Activated naive CD4-positive, alpha-beta T cell treated with anti-CD3 and anti-CD28 coated beads for 36 hours (primary cell): ENCODE data around the gene MLC1. TPM values are rescaled to one million over a fixed set of nuclear protein-coding genes. Genes with fewer than 3 reads are reported as not detected.

ENCODE experiments used
- CTCF ChIA-PET: fragments of 350-600 bp; sonication (Branson Sonifier 250); formaldehyde crosslinking; loops from one replicate; lab custom pipeline; 2021; ENCODE audit warnings: antibody characterized with exemption; lab: Charles Lee
- DNase-seq: peaks from one replicate; pipeline ENCODE4 v3.0.0-alpha.2; 2020
- H3K27ac Mint-ChIP-seq: one replicate; pipeline ENCODE4 v1.8.0; 2021; ENCODE audit warnings: mild to moderate bottlenecking, mixed read lengths
- H3K27me3 Mint-ChIP-seq: one replicate; pipeline ENCODE4 v1.8.0; 2021; ENCODE audit warnings: low read depth, mixed read lengths
- H3K36me3 Mint-ChIP-seq: one replicate; pipeline ENCODE4 v1.8.0; 2021; ENCODE audit warnings: low read depth, mixed read lengths
- H3K4me1 Mint-ChIP-seq: one replicate; pipeline ENCODE4 v1.8.0; 2021; ENCODE audit warnings: low read depth, mixed read lengths
- H3K4me3 Mint-ChIP-seq: one replicate; pipeline ENCODE4 v1.8.0; 2021; ENCODE audit warnings: mild to moderate bottlenecking, moderate library complexity, mixed read lengths
- H3K9me3 Mint-ChIP-seq: one replicate; pipeline ENCODE4 v1.8.0; 2021; ENCODE audit warnings: mixed read lengths
- intact Hi-C: fragments of 100-400 bp; cut with micrococcal nuclease; formaldehyde crosslinking; loops from one replicate; pipeline ENCODE4 v1.15.1; 2023
- total RNA-seq, 2 experiments: library from RNA; stranded (reverse); gene quantifications; one replicate each; pipeline ENCODE4 v1.2.3, GENCODE V29; 2021

The MLC1 gene
- total RNA-seq, 2 experiments from 2014 or later: 0.05 TPM; not detected in 1

- Mint-ChIP-seq H3K9me3 (no peaks in the 10 kb centered on the region), H3K4me3 (peak overlapping the region; percentile 77), H3K27ac (no peak overlapping the region), H3K4me1 (peaks cover 30% of the 10 kb centered on the region), H3K36me3 (peaks cover 3% of the 10 kb centered on the region), H3K27me3 (no peaks in the 10 kb centered on the region)
- DNase-seq: peak; percentile 56
- intact Hi-C loops: loop anchor here (2.0 to 5.0 kb wide), 3 partner anchors 41 to 455 kb away; no protein-coding TSS in a partner anchor
- CTCF ChIA-PET: interaction anchor here (1.0 to 4.3 kb wide), 5 partner anchors 12 to 46 kb away, joined by 3 to 26 read pairs (median 5); no protein-coding TSS in a partner anchor
Measured at GRCh38 chr22:50017701-50018224, 67.5 kb downstream of the MLC1 start.

GRCh38 chr22:50016988-50017700 is 68.1 kb downstream of the MLC1 start:
- Mint-ChIP-seq H3K4me3 (peak overlapping the region; percentile 77), H3K27ac (no peak overlapping the region)

DNA sequence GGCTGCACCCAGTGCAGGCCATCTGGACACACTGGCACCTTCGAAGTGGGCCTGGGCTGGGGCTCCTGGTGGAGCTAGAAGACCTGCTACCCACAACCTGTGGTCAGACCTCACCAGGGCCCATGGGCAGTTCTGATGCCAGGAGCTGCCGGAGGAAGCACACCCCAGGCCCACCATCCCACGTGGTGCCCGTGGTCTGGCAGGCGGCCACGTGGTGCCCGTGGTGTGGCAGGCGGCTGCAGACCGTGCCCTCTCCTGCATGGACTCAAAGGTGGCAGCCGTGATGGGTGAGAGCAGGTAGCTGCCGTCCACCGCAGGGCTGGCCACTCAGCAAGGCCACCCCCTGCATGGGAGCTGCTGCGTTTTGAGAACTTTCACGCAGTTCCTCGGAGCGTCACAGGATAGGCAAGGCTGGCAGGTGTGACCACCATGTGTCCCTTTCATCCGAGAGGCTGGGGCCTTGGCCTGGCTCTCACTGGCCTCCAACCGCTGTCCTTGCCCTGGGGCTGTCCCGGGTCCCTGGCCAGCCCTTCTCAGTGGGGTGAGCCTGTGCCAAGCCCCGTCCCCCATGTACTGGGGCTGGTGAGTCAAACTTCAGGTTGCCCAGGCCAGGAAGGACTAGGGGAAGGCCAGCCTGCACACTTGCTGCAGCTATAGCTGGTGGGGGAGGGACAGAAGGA is 68.8 kb downstream of the MLC1 start:
- no peak overlapping the region for H3K27ac Mint-ChIP-seq
- peaks cover 5% of the 10 kb centered on the region for H3K27me3 Mint-ChIP-seq
- intact Hi-C loops: loop anchor here (5.0 kb wide), 2 partner anchors 176 to 456 kb away; no protein-coding TSS in a partner anchor
- DNase-seq: no peak
- no peaks in the 10 kb centered on the region for H3K9me3 Mint-ChIP-seq
- peak overlapping the region; percentile 77 for H3K4me3 Mint-ChIP-seq
- CTCF ChIA-PET: interaction anchor here (0.5 to 4.3 kb wide), 3 partner anchors 14 to 93 kb away, joined by 4 to 26 read pairs (median 19); no protein-coding TSS in a partner anchor
- H3K36me3 Mint-ChIP-seq: peaks cover 3% of the 10 kb centered on the region
- peaks cover 36% of the 10 kb centered on the region for H3K4me1 Mint-ChIP-seq

More at GRCh38 chr22:50016988-50017700, 68.1 kb downstream of the MLC1 start:
- peak; percentile 94 for DNase-seq
- Mint-ChIP-seq H3K4me1 (peaks cover 30% of the 10 kb centered on the region), H3K9me3 (no peaks in the 10 kb centered on the region), H3K27me3 (no peaks in the 10 kb centered on the region), H3K36me3 (peaks cover 3% of the 10 kb centered on the region)
- intact Hi-C loops: loop anchor here (5.0 kb wide), 2 partner anchors 175 to 455 kb away; no protein-coding TSS in a partner anchor
- CTCF ChIA-PET: interaction anchor here (0.5 to 4.3 kb wide), 5 partner anchors 13 to 93 kb away, joined by 3 to 26 read pairs (median 5); no protein-coding TSS in a partner anchor

DNA sequence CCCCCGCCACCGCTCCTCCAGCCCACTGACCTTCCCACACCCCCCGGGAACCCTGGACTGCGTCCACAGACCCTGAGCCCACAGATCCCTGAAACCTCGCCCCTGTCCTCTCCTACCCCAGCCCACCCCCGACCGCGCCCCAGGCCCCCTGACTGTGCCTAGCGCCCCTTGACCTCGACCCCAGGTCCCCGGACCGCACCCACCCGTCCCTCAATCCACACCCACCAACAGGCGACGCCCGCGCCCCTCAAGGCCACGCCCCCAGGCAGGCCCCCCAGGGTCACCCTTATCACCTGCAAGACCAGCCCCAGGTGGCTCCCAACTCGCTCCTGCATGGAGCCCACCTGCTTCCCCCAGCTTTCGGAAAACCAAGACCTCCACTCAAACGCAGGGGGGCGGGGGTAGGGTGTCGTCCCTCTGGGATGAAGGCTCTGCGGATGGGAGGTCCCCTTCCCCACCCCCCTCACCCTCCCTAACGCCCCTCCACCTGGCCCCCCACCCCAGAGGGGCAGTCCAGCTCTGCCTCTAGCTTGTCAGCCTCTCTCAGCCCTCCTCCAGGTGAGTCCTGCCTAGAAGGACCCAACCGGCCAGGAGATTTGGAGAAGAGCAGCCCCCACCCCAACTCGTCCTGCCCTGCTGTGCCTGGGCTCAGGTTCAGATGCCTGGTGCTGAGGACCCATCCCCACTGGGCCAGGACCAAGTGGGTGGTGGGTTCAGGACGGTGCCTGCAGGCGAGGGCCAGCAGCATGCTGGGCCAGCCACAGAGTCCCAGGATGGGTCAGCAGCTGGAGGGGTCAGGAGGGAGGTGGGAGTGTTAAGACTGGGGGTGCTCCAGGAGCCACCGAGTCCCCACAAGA is 69.5 kb downstream of the MLC1 start:
- Mint-ChIP-seq H3K4me1 (peaks cover 39% of the 10 kb centered on the region), H3K36me3 (peaks cover 3% of the 10 kb centered on the region), H3K27ac (no peak overlapping the region), H3K9me3 (no peaks in the 10 kb centered on the region), H3K4me3 (no peak overlapping the region), H3K27me3 (peaks cover 9% of the 10 kb centered on the region)
- CTCF ChIA-PET: interaction anchor here (4.3 kb wide), 1 partner anchor 22 kb away, joined by 26 read pairs; no protein-coding TSS in a partner anchor
- DNase-seq: no peak
- intact Hi-C loops: loop anchor here (5.0 kb wide), 2 partner anchors 177 to 457 kb away; no protein-coding TSS in a partner anchor

- H3K27ac Mint-ChIP-seq: no peak overlapping the region
- CTCF ChIA-PET: interaction anchor here (1.0 kb wide), 1 partner anchor 16 kb away, joined by 3 read pairs; no protein-coding TSS in a partner anchor
- no peak overlapping the region for H3K4me3 Mint-ChIP-seq
- H3K36me3 Mint-ChIP-seq: peaks cover 3% of the 10 kb centered on the region
- no peaks in the 10 kb centered on the region for H3K9me3 Mint-ChIP-seq
- H3K27me3 Mint-ChIP-seq: peaks cover 10% of the 10 kb centered on the region
- no peak for DNase-seq
- intact Hi-C loops: loop anchor here (5.0 kb wide), 2 partner anchors 177 to 457 kb away; no protein-coding TSS in a partner anchor
- H3K4me1 Mint-ChIP-seq: peaks cover 41% of the 10 kb centered on the region
Measured at GRCh38 chr22:50014655-50015401, 70.4 kb downstream of the MLC1 start.

DNA sequence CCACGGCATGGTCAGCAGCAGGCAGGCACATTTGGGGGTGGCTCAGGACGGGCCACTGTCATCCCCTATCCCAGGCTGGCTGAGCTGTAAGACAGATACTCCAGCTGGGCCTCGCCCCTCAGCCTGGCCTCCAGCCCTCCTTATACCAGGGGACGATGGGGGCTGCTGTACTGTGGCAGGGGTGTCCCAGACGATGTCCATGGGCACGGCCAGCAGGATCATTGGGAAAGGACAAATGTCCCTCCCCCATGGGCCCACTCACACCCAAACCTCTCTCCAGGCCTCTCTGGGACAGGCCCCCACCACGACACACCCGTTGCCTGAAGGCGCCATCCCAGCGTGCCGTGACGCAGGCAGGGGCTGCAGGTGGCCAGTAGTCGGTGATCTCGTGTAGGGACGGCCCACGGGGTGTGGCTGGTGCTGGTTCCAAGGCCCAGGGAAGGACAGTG is 71.1 kb downstream of the MLC1 start:
- peaks cover 43% of the 10 kb centered on the region for H3K4me1 Mint-ChIP-seq
- peaks cover 3% of the 10 kb centered on the region for H3K36me3 Mint-ChIP-seq
- peak overlapping the region; percentile 27 for H3K4me3 Mint-ChIP-seq
- DNase-seq: no peak
- H3K9me3 Mint-ChIP-seq: no peaks in the 10 kb centered on the region
- CTCF ChIA-PET: interaction anchor here (1.0 to 1.1 kb wide), 2 partner anchors 16 to 21 kb away, joined by 3 to 4 read pairs; no protein-coding TSS in a partner anchor
- intact Hi-C loops: no loop called here
- H3K27ac Mint-ChIP-seq: no peak overlapping the region
- H3K27me3 Mint-ChIP-seq: peaks cover 10% of the 10 kb centered on the region

DNA sequence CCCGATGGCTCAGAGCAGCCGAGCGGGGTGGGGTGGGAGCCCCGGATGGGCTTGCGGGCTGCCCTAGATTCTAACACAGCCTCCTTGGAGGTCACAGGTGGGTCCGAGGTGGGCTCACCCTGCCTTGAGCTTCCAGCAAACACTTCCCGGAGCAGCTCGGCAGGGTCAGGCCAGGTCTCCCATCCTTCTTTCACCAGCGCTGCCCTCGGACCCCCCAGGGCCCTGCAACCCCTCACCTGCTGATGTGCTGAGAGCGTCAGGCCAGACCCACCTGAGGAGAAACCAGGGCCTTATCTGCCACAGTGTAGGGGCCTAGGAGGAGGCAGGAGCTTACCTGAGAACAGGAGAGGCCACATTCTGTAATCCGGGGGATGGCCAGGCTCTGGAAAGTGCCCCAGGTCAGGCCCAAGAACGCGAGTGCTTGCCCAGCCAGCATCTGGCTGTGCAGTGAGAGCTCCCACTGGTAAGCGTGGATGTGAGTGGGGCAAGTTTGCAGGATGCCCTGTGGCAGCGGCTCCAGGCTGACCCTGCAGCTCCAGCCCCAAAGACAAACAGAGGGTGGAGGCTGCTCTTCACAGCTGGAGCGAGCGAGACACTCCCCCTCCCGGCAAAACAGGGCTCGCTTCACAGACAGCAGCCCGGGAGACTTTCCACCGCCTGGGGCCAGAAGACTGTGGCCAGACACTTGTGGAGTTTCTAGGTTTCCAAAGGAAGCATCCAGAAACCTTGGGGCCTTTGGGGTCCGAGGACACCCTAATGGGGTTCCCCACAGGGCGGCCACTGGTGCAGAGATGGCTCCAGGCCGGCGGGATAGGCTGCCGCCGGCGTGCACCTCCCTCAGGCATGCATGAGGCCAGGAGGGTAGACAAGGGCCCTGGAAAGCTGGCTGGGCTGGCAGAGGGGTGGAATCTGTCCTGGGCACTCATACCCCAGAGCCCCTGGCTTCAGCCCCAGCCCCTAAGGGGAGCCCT is 72.7 kb downstream of the MLC1 start, which contains the start of gene IL17REL:
Gene IL17REL (minus strand): TSS at position 555 of the 971 bp plus-strand sequence. CDS start 119 bp downstream, at position 436.
- H3K27me3 Mint-ChIP-seq: peaks cover 10% of the 10 kb centered on the region
- CTCF ChIA-PET: interaction anchor here (1.1 kb wide), 1 partner anchor 20 kb away, joined by 4 read pairs; no protein-coding TSS in a partner anchor

DNA sequence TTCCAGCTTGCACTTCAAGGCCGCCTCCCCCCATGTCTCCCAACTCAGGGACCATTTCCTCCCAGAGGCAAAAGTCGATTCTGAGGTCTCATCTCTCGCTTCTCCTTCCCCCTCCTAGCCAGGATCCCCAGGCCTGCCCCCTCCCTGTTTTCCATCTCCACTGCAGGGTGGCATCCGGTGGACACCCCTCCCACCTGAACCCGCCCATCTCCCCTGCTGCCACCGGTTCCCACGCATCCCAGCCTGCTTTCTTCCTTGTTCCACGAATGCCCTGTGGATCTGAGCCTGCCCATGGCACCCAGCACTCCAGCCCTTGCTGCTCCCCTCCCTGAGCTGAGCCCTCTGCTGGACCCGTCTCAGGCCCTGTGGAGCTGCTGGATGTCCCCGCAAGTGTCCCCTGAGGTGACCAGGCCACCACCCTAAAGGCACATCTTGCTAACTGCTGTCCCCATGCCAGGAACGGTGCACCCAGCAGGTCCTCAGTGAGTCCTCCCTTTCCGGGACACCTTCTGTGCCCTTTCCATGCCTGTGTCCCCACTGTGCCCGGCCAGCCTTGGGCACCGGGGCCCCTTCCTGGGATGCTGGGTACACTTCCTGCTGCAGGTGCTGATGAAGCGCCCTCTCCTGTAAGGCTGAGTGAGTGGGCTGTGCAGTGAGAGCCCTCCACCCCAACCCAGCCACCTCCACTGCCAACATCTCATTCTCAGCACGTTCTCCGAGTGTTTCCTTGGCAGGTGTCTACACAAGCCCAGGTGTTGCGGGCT is 73.6 kb downstream of the MLC1 start:
- no peaks in the 10 kb centered on the region for H3K36me3 Mint-ChIP-seq
- peaks cover 10% of the 10 kb centered on the region for H3K27me3 Mint-ChIP-seq
- CTCF ChIA-PET: no interaction called here
- H3K4me1 Mint-ChIP-seq: peaks cover 21% of the 10 kb centered on the region
- H3K9me3 Mint-ChIP-seq: no peaks in the 10 kb centered on the region
- H3K4me3 Mint-ChIP-seq: peak overlapping the region; percentile 60
- intact Hi-C loops: no loop called here
- peak overlapping the region; percentile 59 for H3K27ac Mint-ChIP-seq
- DNase-seq: peak; percentile 35

More for the DNA sequence above, 72.7 kb downstream of the MLC1 start, which contains the start of gene IL17REL:
- Mint-ChIP-seq H3K4me3 (peak within 1 kb of the TSS; percentile 60), H3K9me3 (no peaks in the 10 kb centered on the region), H3K27ac (peak within 1 kb of the TSS; percentile 59), H3K4me1 (peaks cover 29% of the 10 kb centered on the region), H3K36me3 (peaks cover 1% of the 10 kb centered on the region)
- intact Hi-C loops: no loop called here
- no peak for DNase-seq

GRCh38 chr22:50010676-50011446 is 74.4 kb downstream of the MLC1 start:
- CTCF ChIA-PET: no interaction called here
- peak overlapping the region; percentile 60 for H3K4me3 Mint-ChIP-seq
- H3K27ac Mint-ChIP-seq: peak overlapping the region; percentile 59

More at GRCh38 chr22:50010676-50011446, 74.4 kb downstream of the MLC1 start:
- no peaks in the 10 kb centered on the region for H3K9me3 Mint-ChIP-seq
- peaks cover 10% of the 10 kb centered on the region for H3K27me3 Mint-ChIP-seq
- intact Hi-C loops: no loop called here
- DNase-seq: peak; percentile 51
- H3K4me1 Mint-ChIP-seq: peaks cover 13% of the 10 kb centered on the region
- no peaks in the 10 kb centered on the region for H3K36me3 Mint-ChIP-seq
